ENCODE results near the gene ILDR2.

DNA sequence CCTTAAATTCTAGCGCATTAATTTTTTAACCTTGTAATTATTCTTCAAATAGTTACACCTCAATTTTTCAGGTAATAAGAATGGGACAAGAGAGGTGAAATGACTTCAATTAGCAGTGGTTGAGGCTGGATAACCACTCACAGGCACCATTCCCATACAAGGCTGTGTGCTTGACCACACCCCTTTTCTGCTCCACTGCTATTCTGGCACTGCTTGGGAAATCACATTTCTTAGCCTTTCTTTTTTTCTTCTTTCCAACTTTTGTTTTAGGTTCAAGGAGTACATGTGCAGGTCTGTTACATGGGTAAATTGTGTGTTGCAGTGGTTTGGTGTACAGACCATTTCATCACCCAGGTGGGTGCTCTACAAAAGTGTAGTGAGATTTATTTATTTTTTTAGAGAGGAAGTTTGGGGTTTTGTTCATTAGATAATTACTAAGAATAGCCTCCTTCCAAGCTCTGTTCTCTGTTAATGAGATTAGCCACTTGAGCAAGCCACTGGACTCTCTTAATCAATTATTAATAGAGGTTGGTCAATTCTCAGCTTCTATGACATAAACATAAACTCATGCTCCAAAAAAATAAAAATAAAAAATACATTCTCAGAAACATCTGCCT lies 14.4 kb downstream of the ILDR2 start:
- TF ChIP-seq, protein P1, sequence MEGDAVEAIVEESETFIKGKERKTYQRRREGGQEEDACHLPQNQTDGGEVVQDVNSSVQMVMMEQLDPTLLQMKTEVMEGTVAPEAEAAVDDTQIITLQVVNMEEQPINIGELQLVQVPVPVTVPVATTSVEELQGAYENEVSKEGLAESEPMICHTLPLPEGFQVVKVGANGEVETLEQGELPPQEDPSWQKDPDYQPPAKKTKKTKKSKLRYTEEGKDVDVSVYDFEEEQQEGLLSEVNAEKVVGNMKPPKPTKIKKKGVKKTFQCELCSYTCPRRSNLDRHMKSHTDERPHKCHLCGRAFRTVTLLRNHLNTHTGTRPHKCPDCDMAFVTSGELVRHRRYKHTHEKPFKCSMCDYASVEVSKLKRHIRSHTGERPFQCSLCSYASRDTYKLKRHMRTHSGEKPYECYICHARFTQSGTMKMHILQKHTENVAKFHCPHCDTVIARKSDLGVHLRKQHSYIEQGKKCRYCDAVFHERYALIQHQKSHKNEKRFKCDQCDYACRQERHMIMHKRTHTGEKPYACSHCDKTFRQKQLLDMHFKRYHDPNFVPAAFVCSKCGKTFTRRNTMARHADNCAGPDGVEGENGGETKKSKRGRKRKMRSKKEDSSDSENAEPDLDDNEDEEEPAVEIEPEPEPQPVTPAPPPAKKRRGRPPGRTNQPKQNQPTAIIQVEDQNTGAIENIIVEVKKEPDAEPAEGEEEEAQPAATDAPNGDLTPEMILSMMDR (IDR thresholded peaks at IDR 0.05; ENCODE audit: low read length): no peak
- no peak for TF ChIP-seq EZH2 (IDR thresholded peaks at IDR 0.05; ENCODE audit: borderline replicate concordance, low read length)
